LNCaP clone FGC (cell line): ENCODE measurements around the gene DNAJC22.

Experiments
- DNase-seq: peaks from one replicate; pipeline ENCODE4 v3.0.0-alpha.2; 2011; ENCODE audit warnings: low read depth
- H3K4me3 ChIP-seq: 2 replicates; pipeline ENCODE4 v1.5.1; 2011; ENCODE audit warnings: mild to moderate bottlenecking, low read depth, low read length, control low read depth
- TF ChIP-seq, protein P1 (sequence below): IDR thresholded peaks from 2 replicates; pipeline ENCODE4 v1.5.1; 2012; ENCODE audit warnings: mild to moderate bottlenecking; ENCODE audit not compliant: control insufficient read depth, insufficient read depth; ENCODE audit errors: extremely low read depth

Gene DNAJC22

DNA sequence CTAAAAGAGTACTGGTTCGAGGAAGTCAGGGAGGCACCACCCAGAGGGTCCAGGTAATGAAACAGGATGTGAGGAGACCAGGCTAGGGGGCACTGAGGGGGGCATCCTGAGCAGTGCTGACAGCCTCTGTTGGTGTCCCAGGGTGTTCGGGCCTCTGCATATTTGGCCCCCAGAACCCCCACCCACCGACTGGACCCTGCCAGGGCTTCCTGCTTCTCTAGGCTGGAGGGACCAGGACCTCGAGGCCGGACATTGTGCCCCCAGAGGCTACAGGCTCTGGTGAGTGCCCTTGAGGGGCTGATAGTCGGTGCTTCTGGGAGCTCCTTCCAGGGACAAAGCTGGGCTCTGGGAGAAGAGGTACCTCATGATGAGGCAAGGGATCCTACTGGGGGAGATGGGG lies 21.1 kb upstream of the DNAJC22 start:
- no peak overlapping the region for H3K4me3 ChIP-seq
- TF ChIP-seq, protein P1, sequence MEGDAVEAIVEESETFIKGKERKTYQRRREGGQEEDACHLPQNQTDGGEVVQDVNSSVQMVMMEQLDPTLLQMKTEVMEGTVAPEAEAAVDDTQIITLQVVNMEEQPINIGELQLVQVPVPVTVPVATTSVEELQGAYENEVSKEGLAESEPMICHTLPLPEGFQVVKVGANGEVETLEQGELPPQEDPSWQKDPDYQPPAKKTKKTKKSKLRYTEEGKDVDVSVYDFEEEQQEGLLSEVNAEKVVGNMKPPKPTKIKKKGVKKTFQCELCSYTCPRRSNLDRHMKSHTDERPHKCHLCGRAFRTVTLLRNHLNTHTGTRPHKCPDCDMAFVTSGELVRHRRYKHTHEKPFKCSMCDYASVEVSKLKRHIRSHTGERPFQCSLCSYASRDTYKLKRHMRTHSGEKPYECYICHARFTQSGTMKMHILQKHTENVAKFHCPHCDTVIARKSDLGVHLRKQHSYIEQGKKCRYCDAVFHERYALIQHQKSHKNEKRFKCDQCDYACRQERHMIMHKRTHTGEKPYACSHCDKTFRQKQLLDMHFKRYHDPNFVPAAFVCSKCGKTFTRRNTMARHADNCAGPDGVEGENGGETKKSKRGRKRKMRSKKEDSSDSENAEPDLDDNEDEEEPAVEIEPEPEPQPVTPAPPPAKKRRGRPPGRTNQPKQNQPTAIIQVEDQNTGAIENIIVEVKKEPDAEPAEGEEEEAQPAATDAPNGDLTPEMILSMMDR, result no peak
- no peak for DNase-seq

DNA sequence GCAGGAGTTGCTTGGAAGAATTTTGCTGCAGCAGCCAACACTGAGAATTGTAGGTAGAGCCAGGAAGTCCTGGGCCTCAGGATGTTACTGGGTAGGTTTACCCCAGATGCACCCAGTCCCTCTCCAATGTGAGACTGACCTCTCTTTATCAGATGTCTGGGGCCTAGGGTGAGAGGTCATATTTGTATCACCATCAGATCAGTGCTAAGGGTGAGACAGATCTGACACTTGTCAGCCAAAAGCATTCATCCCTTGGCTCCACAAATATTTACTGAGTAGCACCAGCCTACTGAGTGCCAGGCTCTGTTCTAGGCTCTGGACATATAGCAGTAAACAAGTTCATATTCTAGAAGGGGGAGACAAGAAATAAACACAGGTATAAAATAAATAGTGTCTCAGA lies 19.3 kb upstream of the DNAJC22 start:
- H3K4me3 ChIP-seq, result no peak overlapping the region
- no peak for DNase-seq
- TF ChIP-seq, protein P1, result no peak

DNA sequence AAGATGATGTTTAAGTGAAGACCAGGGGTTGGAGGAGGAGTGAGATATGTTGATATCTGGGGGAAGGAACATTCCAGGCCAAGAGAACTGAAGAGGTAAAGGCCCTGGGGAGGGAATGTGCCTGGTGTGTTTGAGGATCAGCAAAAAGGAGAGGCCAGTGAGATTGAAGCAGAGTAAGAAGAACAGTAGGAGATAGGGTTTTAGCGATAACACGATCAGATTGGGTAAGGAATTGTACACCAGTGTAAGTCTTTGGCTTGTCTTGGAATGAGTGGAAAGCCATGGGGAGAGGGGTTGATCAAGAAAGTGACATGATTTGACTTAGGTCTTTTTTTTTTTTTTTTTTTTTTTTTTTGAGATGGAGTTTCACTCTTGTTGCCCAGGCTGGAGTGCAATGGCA lies 18.8 kb upstream of the DNAJC22 start:
- no peak for DNase-seq
- H3K4me3 ChIP-seq, result no peak overlapping the region
- TF ChIP-seq, protein P1, result no peak

DNA sequence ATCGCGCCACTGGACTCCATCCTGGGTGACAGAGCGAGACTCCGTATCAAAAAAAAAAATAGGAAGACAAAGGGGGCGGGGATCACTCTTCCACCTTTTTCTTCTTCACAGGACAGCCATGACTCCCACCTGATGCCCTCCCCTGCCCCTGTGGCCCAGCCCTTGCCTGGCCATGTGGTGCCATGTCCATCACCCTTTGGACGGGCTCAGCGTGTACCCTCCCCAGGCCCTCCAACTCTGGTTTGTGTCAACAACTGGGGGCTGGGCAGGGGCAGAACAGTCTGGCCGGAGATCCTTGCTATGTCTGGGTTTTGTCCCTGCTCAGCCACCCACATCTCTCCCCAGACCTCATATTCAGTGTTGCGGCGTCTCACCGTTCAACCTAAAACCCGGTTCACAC lies 17.9 kb upstream of the DNAJC22 start:
- no peak for DNase-seq

DNA sequence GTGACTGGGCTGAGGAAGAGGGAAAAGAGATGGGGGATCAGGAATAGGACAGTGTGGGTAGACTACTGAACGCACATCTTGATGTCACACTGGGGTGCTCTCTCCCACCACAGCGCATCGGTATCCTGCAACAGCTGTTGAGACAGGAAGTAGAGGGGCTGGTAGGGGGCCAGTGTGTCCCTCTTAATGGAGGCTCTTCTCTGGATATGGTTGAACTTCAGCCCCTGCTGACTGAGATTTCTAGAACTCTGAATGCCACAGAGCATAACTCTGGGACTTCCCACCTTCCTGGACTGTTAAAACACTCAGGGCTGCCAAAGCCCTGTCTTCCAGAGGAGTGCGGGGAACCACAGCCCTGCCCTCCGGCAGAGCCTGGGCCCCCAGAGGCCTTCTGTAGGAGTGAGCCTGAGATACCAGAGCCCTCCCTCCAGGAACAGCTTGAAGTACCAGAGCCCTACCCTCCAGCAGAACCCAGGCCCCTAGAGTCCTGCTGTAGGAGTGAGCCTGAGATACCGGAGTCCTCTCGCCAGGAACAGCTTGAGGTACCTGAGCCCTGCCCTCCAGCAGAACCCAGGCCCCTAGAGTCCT lies 16.6 kb upstream of the DNAJC22 start:
- TF ChIP-seq, protein P1, result no peak
- no peak overlapping the region for H3K4me3 ChIP-seq
- DNase-seq, result no peak

More for the DNA sequence above, 17.9 kb upstream of the DNAJC22 start:
- TF ChIP-seq, protein P1, result no peak
- no peak overlapping the region for H3K4me3 ChIP-seq

DNA sequence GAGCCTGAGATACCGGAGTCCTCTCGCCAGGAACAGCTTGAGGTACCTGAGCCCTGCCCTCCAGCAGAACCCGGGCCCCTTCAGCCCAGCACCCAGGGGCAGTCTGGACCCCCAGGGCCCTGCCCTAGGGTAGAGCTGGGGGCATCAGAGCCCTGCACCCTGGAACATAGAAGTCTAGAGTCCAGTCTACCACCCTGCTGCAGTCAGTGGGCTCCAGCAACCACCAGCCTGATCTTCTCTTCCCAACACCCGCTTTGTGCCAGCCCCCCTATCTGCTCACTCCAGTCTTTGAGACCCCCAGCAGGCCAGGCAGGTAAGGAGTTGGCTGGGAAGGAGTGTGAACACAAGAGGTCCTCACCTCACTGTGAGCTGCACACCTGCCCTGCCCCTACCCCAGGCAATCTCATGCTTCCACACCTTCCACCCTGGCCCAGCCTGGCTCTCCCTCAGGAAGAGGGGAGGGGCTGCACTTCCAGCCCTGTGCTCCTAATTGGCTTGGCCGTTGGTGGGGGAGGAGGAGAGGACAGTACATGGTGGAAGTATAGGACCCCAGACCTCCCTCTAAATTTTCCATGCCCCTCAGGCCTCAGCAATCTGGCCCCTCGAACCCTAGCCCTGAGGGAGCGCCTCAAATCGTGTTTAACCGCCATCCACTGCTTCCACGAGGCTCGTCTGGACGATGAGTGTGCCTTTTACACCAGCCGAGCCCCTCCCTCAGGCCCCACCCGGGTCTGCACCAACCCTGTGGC lies 15.9 kb upstream of the DNAJC22 start:
- TF ChIP-seq, protein P1, result no peak
- DNase-seq, result no peak
- no peak overlapping the region; the same call in 1 of the 2 replicates for H3K4me3 ChIP-seq
